HL-60 (cell line): Measurements from ENCODE around the gene TMEM163.

Experiments
- CTCF ChIP-seq: IDR thresholded peaks from one replicate; pipeline ENCODE4 v1.5.1; 2011; ENCODE audit warnings: low read length, control low read depth, inconsistent platforms; ENCODE audit not compliant: insufficient read depth
- GABPA ChIP-seq: IDR thresholded peaks from 2 replicates; pipeline ENCODE4 v1.6.1; 2012; ENCODE audit warnings: low read depth

- no peak for TF ChIP-seq GABPA
- no peak for TF ChIP-seq CTCF
Observed at GRCh38 chr2:134426721-134427120, 292.1 kb downstream of the TMEM163 start.
